GM21381 (cell line): ENCODE data around the gene GLDN.

Source experiments
- ATAC-seq: cut with Tn5 transposase; IDR thresholded peaks from one replicate; pipeline ENCODE4 v1.9.1; 2021; ENCODE audit warnings: mild to moderate bottlenecking, moderate library complexity; ENCODE audit not compliant: unreplicated experiment

The GLDN gene

GRCh38 chr15:51356147-51356546, 14.7 kb downstream of the GLDN start:
- ATAC-seq, result no peak

GRCh38 chr15:51356983-51357382, 15.5 kb downstream of the GLDN start:
- no peak for ATAC-seq

- ATAC-seq, result no peak
Observed at GRCh38 chr15:51359981-51360380, 18.5 kb downstream of the GLDN start.

- no peak for ATAC-seq
Observed at GRCh38 chr15:51363383-51363782, 21.9 kb downstream of the GLDN start.

- no peak for ATAC-seq
Observed at GRCh38 chr15:51365417-51365816, 24.0 kb downstream of the GLDN start.

GRCh38 chr15:51366071-51366470, 24.6 kb downstream of the GLDN start:
- no peak for ATAC-seq

GRCh38 chr15:51366920-51367319, 25.5 kb downstream of the GLDN start:
- no peak for ATAC-seq

- ATAC-seq, result no peak
Observed at GRCh38 chr15:51367322-51367976, 26.0 kb downstream of the GLDN start.

- no peak for ATAC-seq
Observed at GRCh38 chr15:51368307-51368706, 26.9 kb downstream of the GLDN start.

- no peak for ATAC-seq
Observed at GRCh38 chr15:51368751-51369450, 27.4 kb downstream of the GLDN start.

- no peak for ATAC-seq
Observed at GRCh38 chr15:51369451-51369761, 28.0 kb downstream of the GLDN start.

- no peak for ATAC-seq
Observed at GRCh38 chr15:51371266-51371665, 29.8 kb downstream of the GLDN start.

GRCh38 chr15:51374131-51374530, 32.7 kb downstream of the GLDN start:
- ATAC-seq, result no peak

GRCh38 chr15:51375966-51376640, 34.6 kb downstream of the GLDN start:
- no peak for ATAC-seq

- no peak for ATAC-seq
Observed at GRCh38 chr15:51377038-51377786, 35.8 kb downstream of the GLDN start.

GRCh38 chr15:51378406-51378805, 37.0 kb downstream of the GLDN start:
- no peak for ATAC-seq

GRCh38 chr15:51379390-51379789, 37.9 kb downstream of the GLDN start:
- ATAC-seq, result no peak

- peak; percentile 80 for ATAC-seq
Observed at GRCh38 chr15:51380999-51381806, 39.7 kb downstream of the GLDN start.

GRCh38 chr15:51382787-51383186, 41.3 kb downstream of the GLDN start:
- no peak for ATAC-seq

GRCh38 chr15:51386029-51386428, 44.6 kb downstream of the GLDN start:
- no peak for ATAC-seq

GRCh38 chr15:51386486-51386885, 45.0 kb downstream of the GLDN start:
- ATAC-seq, result no peak
